SU-DHL-6 (cell line): Measurements from ENCODE around the gene SLC25A45.

Source experiments
- H2AFZ ChIP-seq: fragments of 200-600 bp; sonication (generic); 2 replicates; pipeline ENCODE4 v1.6.1; 2014; ENCODE audit warnings: low read depth, mild to moderate bottlenecking, moderate library complexity, mixed read lengths, antibody characterized with exemption, low read length; ENCODE audit not compliant: severe bottlenecking
- H3F3A ChIP-seq: fragments of 200-600 bp; shearing (Covaris generic); 2 replicates; pipeline ENCODE4 v1.6.0; 2016; ENCODE audit warnings: antibody characterized with exemption, mild to moderate bottlenecking; ENCODE audit not compliant: insufficient read depth
- H3K27ac ChIP-seq: fragments of 200-600 bp; sonication (generic); 2 replicates; pipeline ENCODE4 v1.5.1; 2016; ENCODE audit warnings: low read depth, mild to moderate bottlenecking, low read length, moderate library complexity, mixed read lengths
- H3K27me3 ChIP-seq: fragments of 200-600 bp; sonication (generic), shearing (Covaris generic); 2 replicates; pipeline ENCODE4 v1.6.0; 2014; ENCODE audit warnings: mild to moderate bottlenecking, low read length
- H3K36me3 ChIP-seq: fragments of 200-600 bp; sonication (generic); 2 replicates; pipeline ENCODE4 v1.6.1; 2014; ENCODE audit warnings: mild to moderate bottlenecking, low read length, mixed read lengths
- H3K4me2 ChIP-seq: fragments of 300-600, 200-600 bp; shearing (Covaris generic), sonication (generic); 2 replicates; pipeline ENCODE4 v1.6.0; 2014; ENCODE audit warnings: low read length, low read depth, mild to moderate bottlenecking; ENCODE audit not compliant: poor library complexity, severe bottlenecking
- H3K4me3 ChIP-seq: fragments of 200-600 bp; sonication (generic); 2 replicates; pipeline ENCODE4 v1.5.1; 2014; ENCODE audit warnings: antibody characterized with exemption, low read length, mild to moderate bottlenecking, mixed read lengths; ENCODE audit not compliant: insufficient read depth, poor library complexity, severe bottlenecking
- H3K79me2 ChIP-seq: fragments of 200-600 bp; sonication (generic); 2 replicates; pipeline ENCODE4 v1.6.1; 2014; ENCODE audit warnings: mild to moderate bottlenecking, low read length, moderate library complexity; ENCODE audit not compliant: insufficient read depth
- H3K9ac ChIP-seq: fragments of 200-600 bp; sonication (generic); 2 replicates; pipeline ENCODE4 v1.7.0; 2014; ENCODE audit warnings: mild to moderate bottlenecking, low read length
- H3K9me2 ChIP-seq: fragments of 200-600 bp; sonication (generic); replicated peaks from 2 replicates; pipeline ENCODE4 v1.6.1; 2014; ENCODE audit warnings: low read length; ENCODE audit not compliant: insufficient read depth
- H3K9me3 ChIP-seq: fragments of 200-600 bp; sonication (generic); 2 replicates; pipeline ENCODE4 v1.6.1; 2014; ENCODE audit warnings: low read length, mixed read lengths; ENCODE audit not compliant: insufficient read depth
- H4K20me1 ChIP-seq: fragments of 200-600 bp; sonication (generic); 2 replicates; pipeline ENCODE4 v1.6.1; 2014; ENCODE audit warnings: low read depth, mild to moderate bottlenecking, antibody characterized with exemption, low read length, moderate library complexity, mixed read lengths
- CTCF ChIP-seq: fragments of 200-600 bp; sonication (generic); IDR thresholded peaks from one replicate; pipeline ENCODE4 v1.5.1; 2017; ENCODE audit warnings: antibody characterized with exemption, mild to moderate bottlenecking, low read length, moderate library complexity; ENCODE audit not compliant: insufficient read depth, poor library complexity, severe bottlenecking
- EZH2phosphoT487 ChIP-seq: fragments of 200-600 bp; sonication (generic), shearing (Covaris generic); conservative IDR thresholded peaks from 2 replicates; pipeline ENCODE4 v1.6.1; 2018; ENCODE audit warnings: mild to moderate bottlenecking, antibody characterized with exemption, low read length, moderate library complexity, mixed read lengths

The SLC25A45 gene

GRCh38 chr11:65382033-65382803, at the start of gene SLC25A45:
Gene SLC25A45 (minus strand): TSS chr11:65382646. CDS start chr11:65381951, 695 bp downstream.
- Histone ChIP-seq H4K20me1 (no peaks in the 10 kb centered on the region), H3K9ac (peak within 1 kb of the TSS; percentile 56), H3K4me3 (peak within 1 kb of the TSS; percentile 43), H3K79me2 (peaks cover 7% of the 10 kb centered on the region), H3K9me3 (no peaks in the 10 kb centered on the region), H3K36me3 (no peaks in the 10 kb centered on the region), H3F3A (0 out of 2 replicates have a peak, but pooled peaks cover 5% of the 10 kb centered on the region), H3K27me3 (no peaks in the 10 kb centered on the region), H3K27ac (peak within 1 kb of the TSS; percentile 64), H3K9me2 (no peaks in the 10 kb centered on the region), H2AFZ (peak within 1 kb of the TSS; percentile 87), H3K4me2 (peak within 1 kb of the TSS; percentile 67)
- TF ChIP-seq CTCF (peak; percentile 75), EZH2phosphoT487 (no peak)

GRCh38 chr11:65431451-65432099, 49.1 kb upstream of the SLC25A45 start:
- Histone ChIP-seq H4K20me1 (no peaks in the 10 kb centered on the region), H3K79me2 (peaks cover 64% of the 10 kb centered on the region), H3K27ac (peak overlapping the region; percentile 98), H2AFZ (no peak overlapping the region), H3K9me2 (no peaks in the 10 kb centered on the region), H3K9me3 (no peaks in the 10 kb centered on the region), H3K9ac (peak overlapping the region; percentile 30), H3K4me3 (peak overlapping the region; percentile 25), H3K4me2 (peak overlapping the region; percentile 98), H3K27me3 (no peaks in the 10 kb centered on the region), H3F3A (peaks cover 96% of the 10 kb centered on the region), H3K36me3 (peaks cover 8% of the 10 kb centered on the region; the same call in 1 of the 2 replicates)
- no peak for TF ChIP-seq CTCF
- no peak for TF ChIP-seq EZH2phosphoT487

GRCh38 chr11:65430406-65431217, 48.2 kb upstream of the SLC25A45 start:
- Histone ChIP-seq H3K27ac (peak overlapping the region; percentile 98), H3K4me2 (peak overlapping the region; percentile 98), H2AFZ (no peak overlapping the region), H3K9me2 (no peaks in the 10 kb centered on the region), H3K4me3 (peak overlapping the region; percentile 25), H3K9ac (peak overlapping the region; percentile 99), H3F3A (peaks cover 98% of the 10 kb centered on the region), H3K27me3 (no peaks in the 10 kb centered on the region), H3K9me3 (no peaks in the 10 kb centered on the region), H3K79me2 (peaks cover 73% of the 10 kb centered on the region), H3K36me3 (peaks cover 11% of the 10 kb centered on the region), H4K20me1 (no peaks in the 10 kb centered on the region)
- no peak for TF ChIP-seq CTCF
- no peak for TF ChIP-seq EZH2phosphoT487
